Measurements from ENCODE around the gene MORN1. TPM values are rescaled to one million over a fixed set of nuclear protein-coding genes. Genes with fewer than 3 reads are reported as not detected.

Gene MORN1
- total RNA-seq, 1 donor from 2014 or later, result 12.1 TPM

- Mint-ChIP-seq H3K27ac (ENCODE audit: unreplicated experiment) (no peak overlapping the region), H3K36me3 (ENCODE audit: low read depth, unreplicated experiment) (peaks cover 19% of the 10 kb centered on the region), H3K4me1 (ENCODE audit: unreplicated experiment) (no peaks in the 10 kb centered on the region), H3K27me3 (ENCODE audit: unreplicated experiment) (peaks cover 5% of the 10 kb centered on the region), H3K4me3 (ENCODE audit: unreplicated experiment) (no peak overlapping the region), H3K9me3 (ENCODE audit: unreplicated experiment) (no peaks in the 10 kb centered on the region)
- TF ChIP-seq CTCF (IDR thresholded peaks at IDR 0.05; ENCODE audit: unreplicated experiment), result no peak
- no peak for DNase-seq (ENCODE audit: low spot score)
Observed at GRCh38 chr1:2304282-2304681, 87.1 kb downstream of the MORN1 start.

- Mint-ChIP-seq H3K9me3 (ENCODE audit: unreplicated experiment) (no peaks in the 10 kb centered on the region), H3K36me3 (ENCODE audit: low read depth, unreplicated experiment) (peaks cover 19% of the 10 kb centered on the region), H3K4me1 (ENCODE audit: unreplicated experiment) (no peaks in the 10 kb centered on the region)
Observed at GRCh38 chr1:2303781-2304180, 87.6 kb downstream of the MORN1 start.

GRCh38 chr1:2303016-2303775 is 88.2 kb downstream of the MORN1 start:
- no peak for DNase-seq (ENCODE audit: low spot score)
- Mint-ChIP-seq H3K27ac (ENCODE audit: unreplicated experiment) (no peak overlapping the region), H3K9me3 (ENCODE audit: unreplicated experiment) (no peaks in the 10 kb centered on the region), H3K4me1 (ENCODE audit: unreplicated experiment) (no peaks in the 10 kb centered on the region), H3K27me3 (ENCODE audit: unreplicated experiment) (peaks cover 5% of the 10 kb centered on the region), H3K36me3 (ENCODE audit: low read depth, unreplicated experiment) (peaks cover 14% of the 10 kb centered on the region), H3K4me3 (ENCODE audit: unreplicated experiment) (no peak overlapping the region)
- TF ChIP-seq CTCF (IDR thresholded peaks at IDR 0.05; ENCODE audit: unreplicated experiment), result no peak

More at GRCh38 chr1:2303781-2304180, 87.6 kb downstream of the MORN1 start:
- DNase-seq (ENCODE audit: low spot score), result no peak
- Mint-ChIP-seq H3K27ac (ENCODE audit: unreplicated experiment) (no peak overlapping the region), H3K4me3 (ENCODE audit: unreplicated experiment) (no peak overlapping the region), H3K27me3 (ENCODE audit: unreplicated experiment) (peaks cover 5% of the 10 kb centered on the region)
- TF ChIP-seq CTCF (IDR thresholded peaks at IDR 0.05; ENCODE audit: unreplicated experiment), result no peak

GRCh38 chr1:2302292-2302925 is 88.9 kb downstream of the MORN1 start:
- no peak for DNase-seq (ENCODE audit: low spot score)
- Mint-ChIP-seq H3K27ac (ENCODE audit: unreplicated experiment) (no peak overlapping the region), H3K27me3 (ENCODE audit: unreplicated experiment) (peaks cover 5% of the 10 kb centered on the region), H3K4me3 (ENCODE audit: unreplicated experiment) (no peak overlapping the region), H3K4me1 (ENCODE audit: unreplicated experiment) (no peaks in the 10 kb centered on the region), H3K9me3 (ENCODE audit: unreplicated experiment) (no peaks in the 10 kb centered on the region), H3K36me3 (ENCODE audit: low read depth, unreplicated experiment) (peaks cover 8% of the 10 kb centered on the region)
- TF ChIP-seq CTCF (IDR thresholded peaks at IDR 0.05; ENCODE audit: unreplicated experiment), result no peak

All from endothelial cell (in vitro differentiated cells).